A673 (cell line): ENCODE results near the gene AGBL4. TPM values are rescaled to one million over a fixed set of nuclear protein-coding genes. Genes with fewer than 3 reads are reported as not detected.

Experiments
- BruUV-seq: library from RNA; stranded (reverse); fragments of 400-500 nt; replicated peaks from 2 replicates; lab custom pipeline; 2021; lab: Mats Ljungman, UMichigan
- CTCF ChIA-PET: fragments of 300-600 bp; sonication (Branson Sonifier 250); formaldehyde crosslinking; loops from one replicate; lab custom pipeline; 2022; ENCODE audit warnings: antibody characterized with exemption; lab: Charles Lee
- POLR2A ChIA-PET: fragments of 300-600 bp; sonication (Branson Sonifier 250); formaldehyde crosslinking; loops from one replicate; lab custom pipeline; 2022; ENCODE audit warnings: antibody characterized with exemption; ENCODE audit not compliant: low non-redundant PET; lab: Charles Lee
- DNase-seq: peaks from one replicate; pipeline ENCODE4 v3.0.0-alpha.2; 2015; ENCODE audit warnings: low spot score
- H3K27ac ChIP-seq: fragments of 200-600 bp; sonication (generic); 2 replicates; pipeline ENCODE4 v1.5.1; 2016; ENCODE audit warnings: mixed run types, low read depth, mild to moderate bottlenecking, mixed read lengths, antibody characterized with exemption, low read length; ENCODE audit not compliant: poor library complexity, severe bottlenecking
- H3K27me3 ChIP-seq: fragments of 200-600 bp; sonication (generic); replicated peaks from 2 replicates; pipeline ENCODE4 v1.6.1; 2017; ENCODE audit warnings: mixed run types, low read depth, mild to moderate bottlenecking, mixed read lengths, antibody characterized with exemption, low read length; ENCODE audit not compliant: insufficient read depth, poor library complexity
- H3K36me3 ChIP-seq: fragments of 200-600 bp; sonication (generic); 2 replicates; pipeline ENCODE4 v1.6.1; 2016; ENCODE audit warnings: mixed run types, mild to moderate bottlenecking, mixed read lengths, antibody characterized with exemption, low read length; ENCODE audit not compliant: insufficient read depth, poor library complexity, severe bottlenecking
- H3K4me1 ChIP-seq: fragments of 200-600 bp; sonication (generic); 2 replicates; pipeline ENCODE4 v1.6.1; 2017; ENCODE audit warnings: mixed run types, mild to moderate bottlenecking, mixed read lengths, antibody characterized with exemption, low read length; ENCODE audit not compliant: insufficient read depth, poor library complexity, severe bottlenecking
- H3K4me3 ChIP-seq: fragments of 200-600 bp; sonication (generic); 2 replicates; pipeline ENCODE4 v1.5.1; 2016; ENCODE audit warnings: low read depth, mixed run types, mild to moderate bottlenecking, mixed read lengths, low read length; ENCODE audit not compliant: poor library complexity, severe bottlenecking
- H3K9me3 ChIP-seq: fragments of 200-600 bp; sonication (generic); 2 replicates; pipeline ENCODE4 v1.6.1; 2016; ENCODE audit warnings: mixed run types, low read depth, mild to moderate bottlenecking, mixed read lengths, antibody characterized with exemption, low read length; ENCODE audit not compliant: poor library complexity, severe bottlenecking
- EZH2 ChIP-seq: fragments of 200-600 bp; sonication (generic); IDR thresholded peaks from 2 replicates; pipeline ENCODE4 v1.6.1; 2017; ENCODE audit warnings: borderline replicate concordance, low read depth, mild to moderate bottlenecking, mixed read lengths, antibody characterized with exemption, low read length; ENCODE audit not compliant: poor library complexity, severe bottlenecking
- intact Hi-C: fragments of 100-400 bp; cut with micrococcal nuclease; formaldehyde crosslinking; loops from one replicate; pipeline ENCODE4 v1.10.0; 2022; ENCODE audit not compliant: unreplicated experiment
- total RNA-seq: library from RNA; stranded (reverse); gene quantifications from 2 replicates; pipeline ENCODE4 v1.2.3, GENCODE V29; 2021
- TF ChIP-seq, protein P1 (sequence below): fragments of 300-800, 200-600 bp; sonication (generic); conservative IDR thresholded peaks from 2 replicates; pipeline ENCODE4 v1.5.1; 2017; ENCODE audit warnings: low read depth, mild to moderate bottlenecking, antibody characterized with exemption, low read length, moderate library complexity, mixed read lengths

Gene AGBL4
- total RNA-seq, 1 experiment from 2014 or later, result 0.32 TPM

DNA sequence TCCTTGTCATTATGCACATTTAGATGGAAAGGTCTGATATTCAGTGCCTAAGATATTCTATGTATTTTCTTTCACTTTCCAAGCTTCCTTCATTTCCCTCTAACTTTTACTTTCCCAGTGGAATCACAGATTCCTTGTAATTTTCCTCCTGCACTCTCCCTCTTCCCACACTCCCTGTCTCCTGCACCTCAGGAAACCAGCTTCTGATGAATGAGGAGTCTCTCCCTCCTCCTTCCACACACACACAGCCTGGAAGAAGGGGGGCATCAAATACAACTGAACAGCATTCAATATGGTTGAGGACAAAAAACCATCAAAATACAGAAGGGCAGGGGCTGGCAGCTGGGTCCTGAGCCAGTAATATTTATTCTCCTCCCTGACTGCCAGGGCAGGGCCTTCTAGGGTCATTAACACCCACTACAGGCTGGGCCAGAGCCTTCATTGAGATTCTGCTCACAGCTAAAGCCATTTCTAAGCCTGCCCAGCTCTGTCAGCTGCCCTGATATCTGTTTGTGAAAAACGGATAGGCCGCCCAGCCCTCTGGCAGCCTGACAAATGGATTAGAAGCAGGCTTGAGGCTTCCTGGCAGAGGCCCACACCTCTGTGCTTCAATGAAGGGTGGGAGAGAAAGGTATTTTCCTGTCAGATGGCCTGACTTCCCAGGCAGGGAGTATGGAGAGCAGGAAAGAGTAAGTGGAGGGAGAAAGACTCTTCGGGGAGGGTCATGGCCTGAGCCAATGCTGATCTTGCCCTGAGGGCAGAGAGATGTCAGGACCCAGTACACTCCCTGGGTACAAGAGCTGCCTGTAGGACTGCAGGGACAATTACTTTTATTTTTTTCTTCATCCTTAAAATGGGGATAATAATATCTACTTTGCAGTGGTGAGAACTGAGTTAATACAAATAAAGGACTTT lies 1412.9 kb downstream of the AGBL4 start:
- Histone ChIP-seq H3K9me3 (no peaks in the 10 kb centered on the region), H3K4me3 (no peak overlapping the region), H3K36me3 (no peaks in the 10 kb centered on the region), H3K4me1 (no peaks in the 10 kb centered on the region), H3K27ac (no peak overlapping the region), H3K27me3 (no peaks in the 10 kb centered on the region)
- TF ChIP-seq, protein P1, sequence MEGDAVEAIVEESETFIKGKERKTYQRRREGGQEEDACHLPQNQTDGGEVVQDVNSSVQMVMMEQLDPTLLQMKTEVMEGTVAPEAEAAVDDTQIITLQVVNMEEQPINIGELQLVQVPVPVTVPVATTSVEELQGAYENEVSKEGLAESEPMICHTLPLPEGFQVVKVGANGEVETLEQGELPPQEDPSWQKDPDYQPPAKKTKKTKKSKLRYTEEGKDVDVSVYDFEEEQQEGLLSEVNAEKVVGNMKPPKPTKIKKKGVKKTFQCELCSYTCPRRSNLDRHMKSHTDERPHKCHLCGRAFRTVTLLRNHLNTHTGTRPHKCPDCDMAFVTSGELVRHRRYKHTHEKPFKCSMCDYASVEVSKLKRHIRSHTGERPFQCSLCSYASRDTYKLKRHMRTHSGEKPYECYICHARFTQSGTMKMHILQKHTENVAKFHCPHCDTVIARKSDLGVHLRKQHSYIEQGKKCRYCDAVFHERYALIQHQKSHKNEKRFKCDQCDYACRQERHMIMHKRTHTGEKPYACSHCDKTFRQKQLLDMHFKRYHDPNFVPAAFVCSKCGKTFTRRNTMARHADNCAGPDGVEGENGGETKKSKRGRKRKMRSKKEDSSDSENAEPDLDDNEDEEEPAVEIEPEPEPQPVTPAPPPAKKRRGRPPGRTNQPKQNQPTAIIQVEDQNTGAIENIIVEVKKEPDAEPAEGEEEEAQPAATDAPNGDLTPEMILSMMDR, result no peak
- TF ChIP-seq EZH2, result no peak
- BruUV-seq, result no TSS peak
- POLR2A ChIA-PET, result interaction anchor here (0.8 kb wide), 1 partner anchor 67 kb away, joined by 9 read pairs; no protein-coding TSS in a partner anchor
- intact Hi-C loops, result no loop called here
- DNase-seq, result no peak
- CTCF ChIA-PET, result no interaction called here

DNA sequence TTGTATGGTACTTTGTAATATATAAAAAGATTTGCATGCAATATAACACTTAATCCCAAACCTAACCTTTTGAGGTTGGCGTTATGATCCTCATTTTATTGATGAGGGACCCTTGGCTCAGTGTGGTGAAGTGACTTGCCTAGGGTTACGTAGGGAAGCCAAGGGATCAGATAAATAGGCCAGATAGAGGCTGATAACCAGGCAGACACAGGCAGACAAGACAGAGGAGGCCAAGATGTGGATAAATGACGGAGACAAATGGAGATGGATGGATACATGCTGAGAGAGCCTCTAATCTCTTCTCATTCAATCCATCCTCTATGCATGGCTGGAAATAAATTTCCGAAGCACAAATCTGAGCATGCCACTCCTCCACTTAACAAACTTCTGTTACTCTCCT lies 1414.9 kb downstream of the AGBL4 start:
- BruUV-seq, result no TSS peak
- intact Hi-C loops, result no loop called here
- no peak for DNase-seq
- no peak overlapping the region for H3K27ac ChIP-seq
- no peaks in the 10 kb centered on the region for H3K27me3 ChIP-seq
- POLR2A ChIA-PET, result no interaction called here
- CTCF ChIA-PET, result no interaction called here
- no peaks in the 10 kb centered on the region for H3K36me3 ChIP-seq
- TF ChIP-seq EZH2, result no peak
- TF ChIP-seq, protein P1, result no peak
- no peaks in the 10 kb centered on the region for H3K4me1 ChIP-seq
- no peak overlapping the region for H3K4me3 ChIP-seq
- H3K9me3 ChIP-seq, result no peaks in the 10 kb centered on the region

DNA sequence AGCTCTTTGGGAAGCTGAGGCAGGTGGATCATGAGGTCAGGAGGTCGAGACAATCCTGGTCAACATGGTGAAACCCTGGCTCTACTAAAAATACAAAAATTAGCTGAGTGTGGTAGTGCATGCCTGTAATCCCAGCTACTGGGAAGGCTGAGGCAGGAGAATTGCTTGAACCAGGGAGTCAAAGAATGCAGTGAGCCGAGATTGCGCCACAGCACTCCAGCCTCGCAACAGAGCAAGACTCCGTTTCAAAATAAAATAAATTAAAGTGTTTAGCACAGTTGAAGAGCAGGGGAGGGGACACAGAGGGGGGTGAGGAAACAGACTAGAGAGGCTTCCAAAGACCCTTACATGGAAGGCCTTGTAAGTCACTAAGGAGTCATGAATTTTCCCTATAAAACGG lies 1420.5 kb downstream of the AGBL4 start:
- no TSS peak for BruUV-seq
- CTCF ChIA-PET, result no interaction called here
- H3K4me3 ChIP-seq, result no peak overlapping the region
- H3K4me1 ChIP-seq, result no peaks in the 10 kb centered on the region
- H3K36me3 ChIP-seq, result no peaks in the 10 kb centered on the region
- TF ChIP-seq, protein P1, result no peak
- no peak for TF ChIP-seq EZH2
- intact Hi-C loops, result no loop called here
- no peak overlapping the region for H3K27ac ChIP-seq
- no peaks in the 10 kb centered on the region for H3K27me3 ChIP-seq
- peak; percentile 17 for DNase-seq
- POLR2A ChIA-PET, result no interaction called here
- no peaks in the 10 kb centered on the region for H3K9me3 ChIP-seq
